HG03354 (cell line): Measurements from ENCODE around the gene GOLGA5.

Experiments used
- ATAC-seq: cut with Tn5 transposase; IDR thresholded peaks from one replicate; pipeline ENCODE4 v1.9.1; 2021; ENCODE audit warnings: mild to moderate bottlenecking; ENCODE audit not compliant: unreplicated experiment, poor library complexity, severe bottlenecking

The GOLGA5 gene

DNA sequence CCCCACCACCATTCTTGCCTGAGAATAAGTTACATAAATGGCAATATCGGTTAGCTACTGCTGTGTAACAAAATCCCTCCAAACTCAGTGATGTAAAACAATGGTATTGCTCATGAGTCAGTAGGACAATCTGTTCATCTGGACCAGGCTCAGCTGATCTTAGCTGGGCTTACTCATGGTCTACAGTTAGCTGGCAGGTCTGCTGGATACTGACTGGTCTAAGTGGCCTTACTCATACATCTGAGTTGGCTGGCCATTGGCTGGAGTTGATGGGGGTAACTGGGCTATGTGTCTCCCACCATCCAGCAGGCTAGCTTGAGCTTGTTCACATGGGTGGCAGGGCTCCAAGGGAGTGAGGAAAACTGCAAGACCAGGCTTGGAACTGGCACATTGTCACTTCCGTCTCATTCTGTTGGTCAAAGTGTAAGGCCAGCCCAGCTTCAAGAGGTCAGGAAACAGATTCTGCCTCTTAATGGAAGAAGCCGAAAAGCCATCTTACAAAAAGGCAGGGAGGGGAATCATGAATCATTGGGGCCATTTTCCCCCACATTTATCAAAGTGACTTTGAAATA, 72.2 kb downstream of the GOLGA5 start:
- no peak for ATAC-seq

DNA sequence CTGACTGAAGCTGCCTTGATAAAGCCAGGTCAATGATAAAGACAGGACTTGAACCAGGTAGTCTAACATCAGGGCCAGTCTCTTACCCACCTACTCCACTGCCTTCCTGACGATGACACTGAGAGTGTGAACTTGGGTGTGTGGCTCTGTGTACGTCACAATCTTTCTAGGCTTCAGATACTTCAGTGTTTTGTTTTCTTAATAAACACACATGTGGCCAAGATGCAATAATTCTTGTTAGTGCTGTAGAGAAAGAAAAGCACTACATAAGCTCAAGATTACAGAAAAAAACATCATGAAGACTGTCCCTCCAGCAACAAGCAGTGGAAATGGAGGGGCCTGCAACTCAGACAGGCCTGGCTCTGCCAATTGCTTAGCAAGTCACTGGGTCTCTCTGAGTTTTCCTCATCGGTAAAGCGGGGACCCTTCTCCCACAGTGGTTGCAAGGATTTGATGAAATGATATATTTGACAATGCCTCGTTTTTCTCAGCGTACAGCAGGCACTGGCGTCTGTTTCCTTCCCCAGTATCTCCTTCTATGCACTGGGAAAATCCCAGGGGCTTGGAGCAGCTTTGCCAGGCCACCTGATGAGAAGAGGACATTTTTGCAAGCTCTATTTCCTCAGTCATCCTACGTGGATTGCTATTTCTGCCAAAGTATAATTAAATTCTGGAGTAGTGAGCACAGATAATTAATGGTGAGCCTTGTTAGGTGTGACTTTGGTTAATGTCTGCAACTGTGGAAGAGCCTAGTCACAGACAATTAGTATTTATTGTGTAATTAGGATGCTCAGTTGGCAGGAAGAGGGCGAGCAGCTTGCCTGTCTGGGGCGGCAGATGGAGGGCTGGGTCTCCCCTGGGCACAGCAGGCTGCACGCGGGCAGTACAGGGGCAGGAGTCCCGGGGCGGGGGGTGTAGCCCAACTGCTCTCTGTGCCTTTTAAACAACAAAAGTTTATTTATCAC, 73.1 kb downstream of the GOLGA5 start:
- no peak for ATAC-seq

- ATAC-seq = no peak
Observed at GRCh38 chr14:92874962-92875661, 81.0 kb downstream of the GOLGA5 start.

- ATAC-seq = no peak
Observed at GRCh38 chr14:92877757-92878431, 83.8 kb downstream of the GOLGA5 start.

DNA sequence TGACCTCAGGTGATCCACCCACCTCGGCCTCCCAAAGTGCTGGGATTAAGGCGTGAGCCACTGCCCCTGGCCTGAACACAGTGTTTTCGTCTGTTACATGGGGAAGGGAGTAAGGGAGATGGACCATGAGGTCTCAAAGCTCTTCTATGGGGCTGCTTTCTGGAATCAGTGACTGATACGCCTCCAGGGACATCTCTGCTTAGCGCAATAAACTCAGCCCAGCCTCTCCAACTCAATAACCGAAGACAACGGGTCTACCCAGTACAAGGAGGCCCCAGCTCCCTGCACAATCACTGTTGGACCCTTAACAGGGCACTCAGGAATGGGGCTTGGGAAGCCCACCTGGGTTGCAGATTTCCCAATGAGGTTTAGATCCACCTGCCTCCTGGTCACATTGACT, 86.2 kb downstream of the GOLGA5 start:
- no peak for ATAC-seq

DNA sequence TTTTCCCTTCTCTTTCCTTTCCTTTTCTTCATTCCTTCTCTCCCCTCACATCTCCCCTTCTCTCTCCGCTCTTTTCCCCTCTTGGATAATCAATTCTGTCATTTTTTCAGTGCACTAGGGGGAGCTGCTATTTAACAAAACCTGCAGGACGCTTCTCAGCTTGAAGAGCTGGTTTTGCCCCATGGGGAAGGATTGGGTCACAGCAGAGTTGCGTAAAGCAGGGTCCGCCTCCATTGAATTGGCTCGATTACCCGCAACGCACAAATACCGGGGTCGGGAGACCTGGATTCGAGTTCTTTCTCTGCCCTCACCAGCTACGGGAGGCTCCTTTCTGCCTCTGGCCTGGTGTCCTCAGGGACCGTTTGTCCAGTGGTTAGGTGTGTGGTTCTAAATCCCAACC, 86.7 kb downstream of the GOLGA5 start:
- ATAC-seq = no peak

DNA sequence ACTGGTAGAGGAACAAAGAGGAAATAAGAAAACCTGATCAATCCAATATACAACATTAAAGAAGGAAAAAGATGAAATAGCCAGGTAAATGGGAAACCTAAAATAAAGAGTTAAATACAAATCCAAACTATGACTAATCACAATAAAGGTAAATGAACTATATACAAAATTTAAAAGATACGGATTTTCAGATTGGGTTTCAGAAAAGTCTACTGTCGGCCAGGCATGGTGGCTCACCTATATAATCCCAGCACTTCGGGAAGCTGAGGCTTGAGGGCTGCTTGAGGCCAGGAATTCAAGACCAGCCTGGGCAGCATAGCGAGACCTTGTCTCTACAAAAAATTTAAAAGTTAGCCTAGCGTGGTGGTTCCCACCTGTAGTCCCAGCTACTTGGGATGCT, 89.0 kb downstream of the GOLGA5 start:
- ATAC-seq = no peak

GRCh38 chr14:92884410-92884809, 90.3 kb downstream of the GOLGA5 start:
- no peak for ATAC-seq

DNA sequence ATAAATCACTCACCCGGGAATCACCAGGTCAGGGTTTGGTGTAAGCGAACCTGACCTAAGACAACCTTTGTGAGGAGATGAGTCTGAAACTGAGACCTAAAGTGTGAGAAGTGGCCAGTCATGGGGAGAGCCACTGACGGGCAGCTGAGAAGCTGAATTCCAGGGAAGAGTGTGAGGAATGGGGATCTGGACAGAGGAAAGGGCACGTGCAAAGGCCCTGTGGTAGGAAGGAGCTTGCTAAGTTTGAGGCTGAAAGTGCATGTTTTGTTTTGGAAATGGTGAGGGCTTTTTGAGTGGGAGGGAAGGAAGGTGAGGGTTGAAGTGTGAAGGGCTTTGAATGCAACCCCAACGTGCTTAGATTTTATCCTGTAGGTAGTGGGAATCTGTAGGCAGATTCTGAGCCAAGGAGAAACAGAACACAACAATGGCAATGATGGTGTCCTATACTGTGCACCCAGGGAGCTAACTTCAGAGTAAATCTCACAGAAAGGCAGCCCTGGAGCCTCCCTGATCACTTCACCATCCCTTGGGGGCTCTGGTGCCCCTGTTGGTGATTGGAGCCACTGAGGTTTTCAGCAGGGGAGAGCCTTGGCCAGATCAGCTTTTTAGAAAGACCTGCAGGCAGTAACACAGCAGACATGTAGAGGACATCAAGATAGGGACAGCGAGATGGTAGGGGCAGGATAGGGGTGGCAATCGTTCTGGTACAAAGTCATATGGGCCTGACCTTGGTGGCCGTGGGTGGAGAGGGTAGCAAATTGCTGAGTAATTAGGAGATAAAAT, 91.4 kb downstream of the GOLGA5 start:
- no peak for ATAC-seq

DNA sequence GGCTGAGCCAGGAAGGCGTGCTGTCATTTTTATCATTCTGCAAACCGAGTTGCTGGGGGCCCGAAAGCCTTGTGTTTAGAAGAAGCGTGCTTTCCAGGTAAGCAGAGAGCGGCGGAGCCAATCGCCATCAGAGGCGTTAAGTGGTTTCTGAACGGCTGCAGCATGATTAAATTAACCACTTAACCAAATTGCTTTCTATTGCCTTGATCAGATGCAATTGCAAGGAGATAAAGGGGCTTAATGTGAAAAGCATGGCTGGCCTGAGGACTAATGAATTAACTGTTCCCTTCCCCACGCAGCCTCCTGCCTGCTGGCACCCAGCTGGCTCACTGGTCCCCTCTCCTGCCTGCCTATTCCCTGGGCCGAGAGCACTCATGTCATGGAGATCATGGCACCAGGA, 92.2 kb downstream of the GOLGA5 start:
- no peak for ATAC-seq

- no peak for ATAC-seq
Observed at GRCh38 chr14:92887157-92887556, 93.1 kb downstream of the GOLGA5 start.

- no peak for ATAC-seq
Observed at GRCh38 chr14:92888896-92889295, 94.8 kb downstream of the GOLGA5 start.
